ENCODE results near the gene EPHX1.

DNA sequence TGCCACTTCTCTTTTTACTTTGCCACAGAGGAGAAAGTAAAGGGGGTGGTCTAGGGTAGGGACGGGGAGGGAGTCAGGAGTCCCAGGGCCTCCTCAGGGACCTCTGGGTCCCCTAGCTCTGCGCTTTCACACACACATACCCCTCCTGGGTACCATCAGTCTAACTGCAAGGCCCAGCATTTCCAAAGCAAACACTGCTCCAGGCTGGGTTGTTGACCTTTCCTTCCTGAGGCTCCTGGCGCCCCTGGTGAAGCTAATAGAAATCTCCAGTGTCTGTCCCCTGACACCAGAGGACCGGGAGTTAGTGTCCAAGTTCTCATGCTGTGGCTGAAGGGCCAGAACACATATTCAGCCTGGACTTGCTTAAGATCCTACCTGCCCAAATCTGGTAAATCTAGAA, 68.4 kb downstream of the EPHX1 start:
- TF ChIP-seq, protein P1, sequence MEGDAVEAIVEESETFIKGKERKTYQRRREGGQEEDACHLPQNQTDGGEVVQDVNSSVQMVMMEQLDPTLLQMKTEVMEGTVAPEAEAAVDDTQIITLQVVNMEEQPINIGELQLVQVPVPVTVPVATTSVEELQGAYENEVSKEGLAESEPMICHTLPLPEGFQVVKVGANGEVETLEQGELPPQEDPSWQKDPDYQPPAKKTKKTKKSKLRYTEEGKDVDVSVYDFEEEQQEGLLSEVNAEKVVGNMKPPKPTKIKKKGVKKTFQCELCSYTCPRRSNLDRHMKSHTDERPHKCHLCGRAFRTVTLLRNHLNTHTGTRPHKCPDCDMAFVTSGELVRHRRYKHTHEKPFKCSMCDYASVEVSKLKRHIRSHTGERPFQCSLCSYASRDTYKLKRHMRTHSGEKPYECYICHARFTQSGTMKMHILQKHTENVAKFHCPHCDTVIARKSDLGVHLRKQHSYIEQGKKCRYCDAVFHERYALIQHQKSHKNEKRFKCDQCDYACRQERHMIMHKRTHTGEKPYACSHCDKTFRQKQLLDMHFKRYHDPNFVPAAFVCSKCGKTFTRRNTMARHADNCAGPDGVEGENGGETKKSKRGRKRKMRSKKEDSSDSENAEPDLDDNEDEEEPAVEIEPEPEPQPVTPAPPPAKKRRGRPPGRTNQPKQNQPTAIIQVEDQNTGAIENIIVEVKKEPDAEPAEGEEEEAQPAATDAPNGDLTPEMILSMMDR (IDR thresholded peaks at IDR 0.05; ENCODE audit: low read depth, low read length, poor library complexity, severe bottlenecking), result no peak
- no peak for TF ChIP-seq EZH2phosphoT487 (IDR thresholded peaks at IDR 0.05; ENCODE audit: borderline replicate concordance, low read length)

Measured in DOHH2 (cell line).